RCC 7860 (cell line): ENCODE measurements around the gene PSMA3.

Experiments
- DNase-seq: peaks from one replicate; pipeline ENCODE4 v3.0.0-alpha.2; 2015; ENCODE audit warnings: low spot score
- FAIRE-seq: peaks from 2 replicates; lab custom pipeline; 2012; peaks lifted over from hg19 to GRCh38; lab: Jason Lieb, UNC

The PSMA3 gene

GRCh38 chr14:58298477-58299400 lies 54.1 kb downstream of the PSMA3 start, which contains the start of gene ARID4A:
ARID4A (plus strand) TSS chr14:58298555; CDS start chr14:58299855, 1,300 bp downstream.
- FAIRE-seq (no peak), DNase-seq (no peak)

- FAIRE-seq (no peak), DNase-seq (no peak)
These were observed 55.0 kb downstream of the PSMA3 start for GRCh38 chr14:58299401-58300330.

- FAIRE-seq: no peak
These were observed 56.8 kb downstream of the PSMA3 start for GRCh38 chr14:58301416-58301815.

GRCh38 chr14:58305730-58306129 lies 61.1 kb downstream of the PSMA3 start:
- FAIRE-seq (no peak), DNase-seq (no peak)

More at GRCh38 chr14:58301416-58301815, 56.8 kb downstream of the PSMA3 start:
- DNase-seq: no peak

- DNase-seq (no peak), FAIRE-seq (no peak)
These were observed 63.1 kb downstream of the PSMA3 start for GRCh38 chr14:58307597-58308316.

- FAIRE-seq: no peak
- DNase-seq: no peak
These were observed 64.4 kb downstream of the PSMA3 start for GRCh38 chr14:58309086-58309485.

- FAIRE-seq (no peak), DNase-seq (no peak)
These were observed 69.1 kb downstream of the PSMA3 start for GRCh38 chr14:58313699-58314098.

- no peak for FAIRE-seq
These were observed 71.0 kb downstream of the PSMA3 start for GRCh38 chr14:58315606-58316005.

More at GRCh38 chr14:58315606-58316005, 71.0 kb downstream of the PSMA3 start:
- no peak for DNase-seq
